ENCODE results near the gene NOP53. TPM values are rescaled to one million over a fixed set of nuclear protein-coding genes. Genes with fewer than 3 reads are reported as not detected.

Gene NOP53
- polyA plus RNA-seq, 1 donor (not counting 4 experiments of a cell fraction or from before 2014, with no cell fraction given): 80.2 TPM

- H3K9ac ChIP-seq (ENCODE audit: control insufficient read depth, extremely low read depth, insufficient read depth, low read length): no peak overlapping the region
- H3K9me3 ChIP-seq (ENCODE audit: control insufficient read depth, low read depth, low read length): no peaks in the 10 kb centered on the region
- peaks cover 1% of the 10 kb centered on the region for H3K79me2 ChIP-seq (ENCODE audit: control insufficient read depth, insufficient read depth, low read length)
- H3K27ac ChIP-seq (ENCODE audit: control insufficient read depth, insufficient read depth, low read length): no peak overlapping the region
- peaks cover 41 to 53% of the 10 kb centered on the region in 2 experiments for H3K36me3 ChIP-seq (ENCODE audit: control insufficient read depth in 2 of 2, extremely low read depth in 1 of 2, insufficient read depth in 2 of 2, low read length in 2 of 2)
- no peaks in the 10 kb centered on the region for H4K20me1 ChIP-seq (ENCODE audit: control insufficient read depth, extremely low read depth, insufficient read depth, low read length)
- H3K4me2 ChIP-seq (ENCODE audit: control insufficient read depth, extremely low read depth, insufficient read depth, low read depth, low read length): no peak overlapping the region
- TF ChIP-seq CTCF (optimal IDR thresholded peaks at IDR 0.05 in 1 of 3, IDR thresholded peaks at IDR 0.05 in 1 of 3, conservative IDR thresholded peaks at IDR 0.05 in 1 of 3; ENCODE audit: extremely low read depth in 1 of 3, insufficient read depth in 2 of 3, low read length in 3 of 3) (no peak), EZH2 (IDR thresholded peaks at IDR 0.05; ENCODE audit: low read length) (no peak)
- no peaks in the 10 kb centered on the region for H3K27me3 ChIP-seq (ENCODE audit: control insufficient read depth, extremely low read depth, insufficient read depth, low read length)
- no peaks in the 10 kb centered on the region for H3K4me1 ChIP-seq (ENCODE audit: control insufficient read depth, extremely low read depth, insufficient read depth, low read length)
- H3K9me1 ChIP-seq (ENCODE audit: control insufficient read depth, extremely low read depth, insufficient read depth, low read length): no peaks in the 10 kb centered on the region
- H3K4me3 ChIP-seq (ENCODE audit: control insufficient read depth in 2 of 3, extremely low read depth in 1 of 3, insufficient read depth in 2 of 3, low read depth in 1 of 3, low read length in 3 of 3): no peak overlapping the region
- no peak overlapping the region for H2AFZ ChIP-seq (ENCODE audit: control insufficient read depth, low read length)
- no peak for DNase-seq (ENCODE audit: low read depth, low spot score)
- FAIRE-seq: no peak
- dilution Hi-C loops (cut with MboI; ENCODE audit: extremely low pct_ligation_motif_present, low sequenced_read_pairs): no loop called here
Observed at GRCh38 chr19:47755762-47756626, 10.6 kb downstream of the NOP53 start.

- no peak for DNase-seq (ENCODE audit: low read depth, low spot score)
- no peaks in the 10 kb centered on the region for H4K20me1 ChIP-seq (ENCODE audit: control insufficient read depth, extremely low read depth, insufficient read depth, low read length)
- TF ChIP-seq CTCF (optimal IDR thresholded peaks at IDR 0.05 in 1 of 3, IDR thresholded peaks at IDR 0.05 in 1 of 3, conservative IDR thresholded peaks at IDR 0.05 in 1 of 3; ENCODE audit: extremely low read depth in 1 of 3, insufficient read depth in 2 of 3, low read length in 3 of 3) (no peak), EZH2 (IDR thresholded peaks at IDR 0.05; ENCODE audit: low read length) (no peak)
- H3K4me2 ChIP-seq (ENCODE audit: control insufficient read depth, extremely low read depth, insufficient read depth, low read depth, low read length): no peak overlapping the region
- FAIRE-seq: no peak
- H3K9me1 ChIP-seq (ENCODE audit: control insufficient read depth, extremely low read depth, insufficient read depth, low read length): no peaks in the 10 kb centered on the region
- no peaks in the 10 kb centered on the region for H3K27me3 ChIP-seq (ENCODE audit: control insufficient read depth, extremely low read depth, insufficient read depth, low read length)
- H3K4me3 ChIP-seq (ENCODE audit: control insufficient read depth in 2 of 3, extremely low read depth in 1 of 3, insufficient read depth in 2 of 3, low read depth in 1 of 3, low read length in 3 of 3): no peak overlapping the region
- no peaks in the 10 kb centered on the region for H3K79me2 ChIP-seq (ENCODE audit: control insufficient read depth, insufficient read depth, low read length)
- no peak overlapping the region for H3K27ac ChIP-seq (ENCODE audit: control insufficient read depth, insufficient read depth, low read length)
- peaks cover 35 to 47% of the 10 kb centered on the region in 2 experiments for H3K36me3 ChIP-seq (ENCODE audit: control insufficient read depth in 2 of 2, extremely low read depth in 1 of 2, insufficient read depth in 2 of 2, low read length in 2 of 2)
- dilution Hi-C loops (cut with MboI; ENCODE audit: extremely low pct_ligation_motif_present, low sequenced_read_pairs): no loop called here
- no peaks in the 10 kb centered on the region for H3K9me3 ChIP-seq (ENCODE audit: control insufficient read depth, low read depth, low read length)
- H3K4me1 ChIP-seq (ENCODE audit: control insufficient read depth, extremely low read depth, insufficient read depth, low read length): no peaks in the 10 kb centered on the region
- H3K9ac ChIP-seq (ENCODE audit: control insufficient read depth, extremely low read depth, insufficient read depth, low read length): no peak overlapping the region
- H2AFZ ChIP-seq (ENCODE audit: control insufficient read depth, low read length): no peak overlapping the region
Observed at GRCh38 chr19:47756627-47756929, 11.2 kb downstream of the NOP53 start.

Data from keratinocyte (primary cell).